Epithelial cell of umbilical artery (primary cell): ENCODE data around the gene TMEM35A. TPM values are rescaled to one million over a fixed set of nuclear protein-coding genes. Genes with fewer than 3 reads are reported as not detected.

Experiments
- total RNA-seq: library from RNA; depleted of rRNA; stranded (reverse); fragments of >200 nt; gene quantifications from 2 replicates; pipeline ENCODE4 v1.2.3, GENCODE V29; 2014

TMEM35A gene
- 6.1 and 6.5 TPM in 2 replicates for total RNA-seq

DNA sequence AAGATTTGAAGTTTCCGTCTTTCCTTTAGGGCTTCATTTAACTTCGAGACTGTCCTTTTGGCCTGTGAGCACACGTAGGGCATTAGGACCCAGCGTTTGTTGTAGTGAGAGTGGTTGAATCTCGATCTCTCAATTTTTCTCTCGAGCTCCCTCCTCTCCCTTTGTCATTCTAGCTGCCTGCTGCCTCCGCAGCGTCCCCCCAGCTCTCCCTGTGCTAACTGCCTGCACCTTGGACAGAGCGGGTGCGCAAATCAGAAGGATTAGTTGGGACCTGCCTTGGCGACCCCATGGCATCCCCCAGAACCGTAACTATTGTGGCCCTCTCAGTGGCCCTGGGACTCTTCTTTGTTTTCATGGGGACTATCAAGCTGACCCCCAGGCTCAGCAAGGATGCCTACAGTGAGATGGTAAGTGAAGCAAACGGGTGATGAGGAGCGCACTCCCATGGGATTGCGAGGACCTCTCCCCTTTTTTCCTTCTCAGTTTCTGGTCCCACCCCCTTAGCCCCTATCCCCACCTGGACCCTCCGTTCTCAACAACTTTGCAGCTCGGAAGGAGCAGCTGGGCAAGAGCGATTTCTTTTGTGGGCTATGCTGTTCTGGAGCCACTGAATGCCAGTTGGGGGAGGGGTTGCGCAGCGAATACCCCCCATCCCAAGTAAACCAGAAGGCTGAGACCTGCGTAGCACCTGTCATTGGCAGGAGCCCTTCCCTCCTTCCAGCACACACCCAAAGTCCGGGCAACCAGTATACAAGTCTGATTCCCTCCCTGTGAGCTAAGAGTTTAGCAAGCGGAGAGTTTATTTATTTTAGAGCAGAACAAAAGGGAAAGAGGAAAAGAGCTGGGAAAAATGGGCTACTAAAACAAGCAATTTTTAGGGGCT is at the start of gene TMEM35A:
Gene TMEM35A, plus strand, starts transcription at position 164 of the 883 bp plus-strand sequence. Its CDS starts 124 bp downstream, at position 288.

GRCh38 chrX:101051549-101052302 is 27.0 kb upstream of the TMEM35A start, which contains the start of gene TRMT2B:
TSS of gene TRMT2B (minus strand) at chrX:101052111. CDS start at chrX:101042289, 9,822 bp downstream.

DNA sequence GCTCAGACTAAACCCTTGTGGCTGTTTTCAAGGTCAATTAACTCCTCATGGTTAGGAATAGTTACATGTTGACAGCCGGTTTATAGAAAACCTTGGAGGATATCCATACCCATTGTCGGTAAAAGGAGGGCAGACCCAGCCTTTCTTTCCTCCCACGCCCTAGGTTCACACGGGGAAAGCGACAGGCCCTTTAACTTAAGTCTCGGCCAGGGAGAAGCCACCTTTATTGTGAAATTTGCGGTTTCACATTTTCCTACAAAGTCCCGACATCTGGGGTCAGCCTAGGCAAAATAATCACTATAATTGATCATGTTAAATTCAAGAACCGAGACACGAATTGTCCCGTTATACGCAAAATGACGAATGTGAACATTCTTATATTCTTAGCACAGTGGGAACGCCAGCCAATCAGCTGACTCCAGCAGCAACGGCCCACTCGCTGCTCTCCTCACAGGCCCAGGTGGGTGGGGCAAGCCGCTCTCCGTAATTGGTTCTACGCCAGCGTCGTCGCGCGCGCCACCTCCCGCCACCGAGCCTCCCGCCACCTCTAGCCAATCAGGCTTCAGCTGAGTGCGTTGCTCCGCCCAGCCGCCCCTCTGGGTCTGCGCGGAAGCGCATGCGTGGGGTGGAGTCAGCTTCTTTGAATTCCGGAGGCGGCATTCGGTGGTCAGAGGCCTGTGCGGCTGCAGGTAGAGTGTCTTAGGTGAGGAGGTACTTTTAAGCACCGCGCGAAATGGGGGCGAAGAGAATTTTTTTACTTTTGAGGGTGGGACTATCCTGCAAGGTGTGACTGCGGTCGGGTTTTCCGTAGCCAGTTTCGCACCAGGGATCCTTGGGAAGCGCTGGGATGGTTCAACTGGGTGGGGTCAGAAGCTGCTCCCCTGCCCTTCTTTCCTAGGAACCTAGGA is 19.1 kb downstream of the TMEM35A start, which contains the start of gene CENPI:
Gene CENPI, plus strand, starts transcription at position 659 of the 908 bp plus-strand sequence. CDS start 2,867 bp downstream, outside the sequence.

Other genes starting within 250 kb of the TMEM35A start
- not detected in 2 replicates for gene NOX1, start 204.5 kb upstream of the TMEM35A start, total RNA-seq
- gene XKRX, start 150.0 kb upstream of the TMEM35A start, total RNA-seq = under 0.01 and 0.15 TPM in 2 replicates
- not detected in 2 replicates for gene ARL13A, start 109.2 kb upstream of the TMEM35A start, total RNA-seq
- gene TRMT2B, start 26.8 kb upstream of the TMEM35A start, total RNA-seq = 14.3 and 27.2 TPM in 2 replicates
- gene CENPI, start 19.3 kb downstream of the TMEM35A start, total RNA-seq = 26.0 and 32.4 TPM in 2 replicates
- gene DRP2, start 140.9 kb downstream of the TMEM35A start, total RNA-seq = 0.15 and 0.32 TPM in 2 replicates
- 0.30 and 1.6 TPM in 2 replicates for gene TAF7L, start 212.5 kb downstream of the TMEM35A start, total RNA-seq